GM18909 (cell line): ENCODE measurements around the gene TTPAL.

Experiments
- ATAC-seq: cut with Tn5 transposase; IDR thresholded peaks from one replicate; pipeline ENCODE4 v1.9.1; 2021; ENCODE audit warnings: mild to moderate bottlenecking; ENCODE audit not compliant: unreplicated experiment, poor library complexity

The TTPAL gene

DNA sequence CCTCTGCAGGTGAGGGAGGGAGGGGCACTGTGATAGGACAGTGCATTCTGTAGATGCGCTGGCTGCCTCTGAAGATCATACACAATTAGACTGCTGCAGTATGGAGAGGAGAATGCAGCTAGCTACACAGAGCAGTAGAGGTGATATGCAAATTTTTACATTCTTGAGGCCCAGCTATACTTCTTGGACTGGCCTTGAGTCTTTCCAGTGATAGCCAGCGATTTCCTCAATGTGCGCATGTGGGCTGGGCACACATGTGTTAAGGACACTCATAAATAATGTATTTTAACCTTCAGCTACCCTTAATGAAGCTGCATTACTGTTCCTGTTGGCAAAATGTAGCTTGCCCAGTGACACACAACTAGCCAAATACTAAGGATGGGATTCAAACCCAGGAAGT, 19.0 kb downstream of the TTPAL start:
- ATAC-seq: no peak

GRCh38 chr20:44495257-44495656, 19.6 kb downstream of the TTPAL start:
- ATAC-seq: no peak

GRCh38 chr20:44495802-44496481, 20.3 kb downstream of the TTPAL start:
- ATAC-seq: no peak

DNA sequence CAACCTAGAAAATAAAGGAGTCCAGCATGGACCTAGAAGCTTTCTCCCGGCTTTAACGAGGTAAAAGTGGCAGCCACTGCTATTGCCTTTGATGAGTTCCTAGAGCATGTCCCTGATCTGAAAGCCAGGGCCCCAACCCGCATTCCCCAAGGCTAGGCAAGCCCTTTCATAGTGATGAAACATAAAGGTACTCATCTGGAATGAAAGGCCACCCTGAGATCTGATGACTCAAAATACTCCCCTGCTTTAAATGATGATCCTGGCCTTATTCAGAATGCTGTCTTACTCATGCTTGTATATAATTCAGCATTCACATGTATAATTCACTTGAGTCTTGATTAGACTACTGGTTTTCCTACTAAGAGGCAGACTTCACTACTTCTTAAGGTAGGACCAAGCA, 21.3 kb downstream of the TTPAL start:
- no peak for ATAC-seq

GRCh38 chr20:44497761-44498160, 22.1 kb downstream of the TTPAL start:
- ATAC-seq: no peak

DNA sequence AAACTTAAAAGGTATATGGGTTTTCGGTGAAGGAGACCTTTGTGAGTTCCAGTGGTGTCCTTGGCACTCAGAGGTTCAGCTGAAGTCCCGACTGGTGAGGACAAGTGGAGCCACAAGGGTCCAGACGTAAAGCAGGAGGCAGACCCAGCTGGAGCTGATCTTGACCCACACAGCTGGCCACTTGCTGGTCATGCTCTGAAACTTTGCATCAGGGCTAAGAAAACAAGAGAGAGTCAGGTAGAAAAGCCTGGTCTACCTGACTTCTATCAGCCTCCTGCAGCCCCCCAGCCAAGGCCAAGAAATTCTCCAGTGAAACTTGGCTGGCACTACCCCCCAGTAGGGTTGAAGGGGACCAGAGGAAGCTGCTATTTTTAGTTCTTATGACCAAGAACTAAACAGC, 24.5 kb downstream of the TTPAL start:
- ATAC-seq: no peak

DNA sequence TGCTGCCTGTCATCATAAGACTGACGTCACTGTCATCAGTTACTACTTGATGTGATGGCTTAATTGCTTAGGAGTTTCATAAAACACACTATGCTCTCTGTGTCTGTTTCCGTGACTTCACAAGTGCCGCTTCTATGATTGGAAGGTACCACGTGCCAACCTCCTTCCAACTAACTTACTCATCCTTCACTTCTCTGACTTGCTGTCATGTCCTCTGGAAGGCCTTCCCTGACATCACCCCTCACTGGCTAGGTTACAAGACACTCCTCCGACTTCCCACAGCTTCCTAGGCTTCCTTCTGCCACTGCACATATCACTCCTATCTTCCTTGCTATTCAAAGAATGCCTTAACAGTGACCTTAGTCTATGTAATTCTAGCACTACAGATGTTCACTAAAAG, 25.8 kb downstream of the TTPAL start:
- ATAC-seq: no peak

DNA sequence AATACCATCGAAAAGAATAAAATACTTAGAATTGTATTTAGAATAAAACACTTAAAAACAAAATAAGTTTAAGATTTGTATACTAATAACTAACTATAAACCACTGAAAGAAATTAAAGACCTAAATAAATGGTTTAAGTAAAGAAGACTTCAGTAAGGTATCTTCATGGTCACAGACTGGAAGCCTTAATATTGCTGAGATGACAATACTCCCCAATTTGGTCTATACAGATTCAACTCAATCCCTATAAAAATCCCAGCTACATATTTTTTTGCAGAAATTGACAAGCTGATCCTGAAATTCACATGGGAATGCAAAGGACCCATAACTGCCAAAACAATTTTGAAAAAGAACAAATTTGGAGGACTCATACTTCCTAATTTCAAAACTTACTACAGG, 27.3 kb downstream of the TTPAL start:
- no peak for ATAC-seq

GRCh38 chr20:44504402-44505307, 29.0 kb downstream of the TTPAL start:
- no peak for ATAC-seq

- no peak for ATAC-seq
These were observed 34.1 kb downstream of the TTPAL start for GRCh38 chr20:44509762-44510161.

DNA sequence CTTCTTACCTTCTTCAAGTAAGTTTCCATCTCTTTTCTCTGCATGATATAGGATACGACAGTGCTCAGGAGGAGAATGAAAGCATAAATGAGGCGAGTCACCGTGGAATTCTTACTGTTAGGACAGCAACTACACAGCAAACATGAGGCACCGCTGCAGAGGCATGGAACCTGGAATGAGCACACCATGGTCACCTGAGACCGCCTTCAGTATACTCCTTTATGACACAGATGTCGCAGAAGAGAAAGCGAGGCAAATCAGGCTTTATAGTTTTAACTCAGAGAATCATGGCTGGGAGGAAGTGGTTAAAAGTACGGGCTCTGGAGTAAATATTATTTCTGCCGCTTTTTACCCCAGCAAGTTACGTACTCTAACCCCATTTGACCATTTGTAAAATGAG, 38.2 kb downstream of the TTPAL start:
- ATAC-seq: no peak

DNA sequence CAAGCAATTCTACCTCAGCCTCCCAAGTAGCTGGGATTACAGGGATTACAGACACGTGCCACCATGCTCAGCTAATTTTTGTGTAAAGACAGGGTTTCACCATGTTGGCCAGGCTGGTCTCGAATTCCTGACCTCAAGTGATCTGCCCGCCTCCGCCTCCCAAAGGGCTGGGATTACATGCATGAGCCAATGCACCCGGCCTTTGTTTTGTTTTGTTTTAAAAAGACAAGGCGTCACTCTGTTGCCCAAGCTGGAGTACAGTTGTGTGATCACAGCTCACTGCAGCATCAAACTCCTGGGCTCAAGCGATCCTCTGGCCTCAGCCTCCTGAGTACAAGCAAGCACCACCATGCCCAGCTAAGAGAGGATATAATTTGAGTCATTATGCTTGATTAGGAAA, 40.8 kb downstream of the TTPAL start:
- no peak for ATAC-seq

- no peak for ATAC-seq
These were observed 41.8 kb downstream of the TTPAL start for GRCh38 chr20:44517454-44517853.

DNA sequence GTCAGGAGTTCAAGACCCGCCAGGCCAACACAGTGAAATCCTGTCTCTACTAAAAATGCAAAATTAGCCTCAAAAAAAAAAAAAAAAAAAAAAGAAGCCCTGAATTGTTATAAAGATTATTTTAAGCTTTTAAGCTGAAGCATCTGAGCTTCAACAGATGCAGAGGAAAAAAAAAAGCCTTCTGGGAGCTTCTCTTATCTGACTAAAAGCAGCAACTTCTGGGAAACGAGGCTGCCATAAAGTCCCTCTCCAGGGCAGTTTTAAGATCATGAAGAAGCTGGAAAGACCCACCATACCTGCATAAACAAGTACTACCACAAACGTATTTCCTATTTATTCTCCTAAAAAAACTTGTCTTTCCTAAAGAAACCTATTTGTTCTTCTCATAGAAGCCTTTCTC, 42.6 kb downstream of the TTPAL start:
- ATAC-seq: no peak

GRCh38 chr20:44520881-44521280, 45.2 kb downstream of the TTPAL start:
- ATAC-seq: no peak

DNA sequence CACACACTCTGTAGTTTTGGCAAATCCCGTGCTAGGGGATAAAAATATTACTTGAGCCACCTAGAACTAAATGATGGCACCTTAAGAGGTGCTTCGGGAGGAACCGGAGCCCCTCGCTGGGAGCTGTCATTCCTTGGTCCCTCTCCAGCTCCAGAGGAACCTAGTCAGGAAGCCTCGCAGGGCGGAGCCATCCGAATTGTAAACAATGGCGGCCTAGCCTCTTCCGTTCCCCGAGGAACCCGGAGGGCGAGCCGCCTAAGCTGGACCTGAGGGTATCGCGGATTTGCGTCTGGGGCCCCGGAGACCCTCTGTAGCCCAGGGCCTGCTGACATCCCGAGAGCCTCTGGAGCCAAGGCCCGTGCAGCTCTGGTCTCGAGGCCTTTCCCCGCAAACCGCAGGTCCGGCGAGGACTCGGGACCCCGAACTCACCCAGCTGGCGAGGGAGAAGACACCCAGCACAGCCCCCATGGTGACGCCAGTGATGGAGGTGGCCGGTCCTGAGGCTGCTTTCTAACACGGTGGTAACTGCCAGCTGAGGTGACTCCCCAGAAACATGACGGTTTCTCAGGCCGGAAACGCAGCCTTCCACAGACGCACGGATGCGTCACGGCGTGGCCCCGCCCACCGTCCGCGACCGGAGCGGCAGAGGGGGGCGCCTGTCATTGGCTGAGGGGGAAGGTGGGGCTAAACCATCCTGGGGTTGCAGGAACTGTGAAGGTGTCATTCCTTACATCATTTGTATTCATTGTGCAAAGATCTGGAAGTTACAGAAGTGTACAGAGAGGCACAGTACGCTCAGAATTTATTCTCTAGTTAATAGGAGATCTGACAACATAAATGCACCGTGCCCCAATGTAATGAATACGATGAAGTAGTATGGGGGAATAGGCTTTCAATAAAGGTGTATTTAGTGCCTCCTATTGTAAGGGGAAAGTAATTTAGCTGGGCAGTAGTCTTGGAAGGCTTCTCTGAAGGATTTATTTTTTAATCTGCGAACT, 46.1 kb downstream of the TTPAL start, which contains the start of gene SERINC3:
SERINC3 (minus strand) TSS at position 587 of the 998 bp plus-strand sequence; CDS start at position 468, 119 bp downstream.
- peak; percentile 97 for ATAC-seq

DNA sequence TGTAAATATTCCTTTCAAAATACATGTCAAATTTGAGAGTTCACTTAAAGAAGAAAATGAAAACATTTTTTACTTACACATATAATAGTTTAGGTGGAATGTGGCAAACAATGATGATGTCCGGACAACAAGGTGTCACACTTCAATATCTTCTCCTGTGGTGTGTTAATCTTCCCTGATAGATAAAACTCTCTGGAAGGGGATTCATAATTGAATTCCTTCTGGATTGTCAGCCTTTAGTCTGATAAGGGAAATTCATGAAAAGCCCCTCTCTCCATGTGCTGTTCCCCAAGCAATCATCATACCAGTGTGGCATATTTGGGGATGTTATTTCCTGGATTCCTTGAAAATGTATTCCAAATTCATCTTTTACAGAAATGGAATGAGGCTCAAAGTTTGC, 47.2 kb downstream of the TTPAL start:
- ATAC-seq: no peak

- ATAC-seq: no peak
These were observed 48.1 kb downstream of the TTPAL start for GRCh38 chr20:44523746-44524145.

GRCh38 chr20:44526129-44526528, 50.5 kb downstream of the TTPAL start:
- no peak for ATAC-seq

DNA sequence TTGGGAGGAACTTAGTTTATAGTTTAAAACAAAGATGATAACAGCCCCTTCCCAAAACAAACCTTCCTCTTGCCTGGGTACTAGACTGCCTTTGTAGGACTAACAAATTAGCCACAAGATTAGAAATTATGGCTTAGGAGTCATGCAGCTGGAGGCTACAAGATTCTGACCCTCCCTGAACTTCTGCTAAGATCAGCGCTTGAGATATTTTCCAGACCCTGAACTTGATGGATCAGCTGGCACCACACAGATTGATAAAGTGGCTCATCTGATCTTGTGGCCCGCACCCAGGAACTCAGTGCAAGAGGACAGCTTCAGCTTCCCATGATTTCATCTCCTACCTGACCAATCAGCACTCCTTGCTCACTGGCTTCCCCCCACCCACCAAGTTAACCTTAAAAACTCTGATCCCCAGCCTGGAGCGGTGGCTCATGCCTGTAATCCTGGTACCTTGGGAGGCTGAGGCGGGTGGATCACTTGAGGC, 52.1 kb downstream of the TTPAL start:
- no peak for ATAC-seq
